Measurements from ENCODE around the gene CDH4.

Gene CDH4

DNA sequence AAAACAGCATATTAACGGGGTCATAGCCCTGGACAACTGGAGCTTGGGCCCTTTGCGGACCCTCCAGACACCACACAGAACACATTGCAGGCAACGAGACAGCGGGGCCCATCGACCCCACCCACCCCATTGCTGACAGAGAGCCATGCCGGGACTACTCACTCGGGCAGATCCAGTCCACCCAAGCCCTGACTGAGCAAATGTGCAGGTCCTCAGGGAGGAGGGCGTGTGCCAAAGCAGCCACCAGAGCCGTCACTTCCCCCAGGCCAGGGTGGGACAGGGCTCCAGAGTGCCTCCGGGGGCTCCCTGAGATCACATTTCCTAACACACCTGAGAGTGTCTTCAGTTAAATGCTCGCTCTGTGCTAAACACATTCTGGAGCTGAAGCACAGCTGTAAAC is 114.9 kb downstream of the CDH4 start:
- Mint-ChIP-seq H3K27ac (ENCODE audit: low read depth) (no peak overlapping the region), H3K4me1 (no peaks in the 10 kb centered on the region), H3K9me3 (no peaks in the 10 kb centered on the region)

DNA sequence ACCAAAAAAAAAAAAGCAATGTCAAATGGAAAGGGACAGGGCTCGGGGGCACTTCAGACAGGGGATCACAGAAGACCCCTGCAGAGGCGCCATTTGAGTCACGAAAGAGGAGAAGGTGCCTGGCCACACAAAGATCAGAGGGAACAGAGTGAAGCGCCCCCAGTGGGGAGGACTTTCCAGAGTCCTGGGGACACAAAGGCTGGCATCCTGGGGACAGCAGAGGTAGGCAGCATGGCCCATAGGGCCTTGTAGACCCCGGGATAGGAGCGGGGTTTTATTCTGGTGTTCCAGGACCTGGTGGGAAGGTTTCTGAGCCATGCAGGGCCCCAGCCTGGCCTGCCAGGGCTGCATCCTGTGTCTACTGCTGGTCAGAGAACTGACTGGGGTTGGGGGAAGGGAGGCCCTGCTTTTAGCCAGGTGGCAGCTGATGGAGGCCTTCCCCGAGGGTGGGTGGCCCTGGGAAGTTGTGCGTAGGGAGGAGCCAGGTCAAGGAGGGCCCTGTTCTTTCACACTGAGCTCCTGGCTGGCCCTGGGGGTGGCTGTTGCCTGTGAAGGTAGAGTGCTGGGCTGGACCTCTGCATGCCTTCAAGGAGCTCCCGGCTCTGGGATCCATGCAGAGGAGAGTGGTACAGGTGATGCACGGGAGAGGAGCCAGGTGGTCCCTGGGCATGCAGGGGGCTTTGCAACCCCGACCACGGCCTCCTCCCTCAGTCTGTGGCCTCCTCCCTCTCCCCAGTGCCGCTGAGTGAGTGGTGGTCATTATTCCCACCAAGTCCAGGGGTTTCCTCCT is 117.9 kb downstream of the CDH4 start:
- Mint-ChIP-seq H3K36me3 (ENCODE audit: insufficient read depth) (no peaks in the 10 kb centered on the region), H3K27ac (ENCODE audit: low read depth) (no peak overlapping the region), H3K4me1 (no peaks in the 10 kb centered on the region), H3K27me3 (no peaks in the 10 kb centered on the region), H3K4me3 (no peak overlapping the region), H3K9me3 (no peaks in the 10 kb centered on the region)
- no peak for DNase-seq (ENCODE audit: low spot score in 2 of 2)
- no peak for ATAC-seq (replicated peaks; ENCODE audit: extremely low read depth, poor library complexity, severe bottlenecking)

More for the DNA sequence above, 114.9 kb downstream of the CDH4 start:
- Mint-ChIP-seq H3K27me3 (no peaks in the 10 kb centered on the region), H3K36me3 (ENCODE audit: insufficient read depth) (no peaks in the 10 kb centered on the region), H3K4me3 (no peak overlapping the region)
- no peak for ATAC-seq (replicated peaks; ENCODE audit: extremely low read depth, poor library complexity, severe bottlenecking)
- DNase-seq (ENCODE audit: low spot score in 2 of 2) = no peak

DNA sequence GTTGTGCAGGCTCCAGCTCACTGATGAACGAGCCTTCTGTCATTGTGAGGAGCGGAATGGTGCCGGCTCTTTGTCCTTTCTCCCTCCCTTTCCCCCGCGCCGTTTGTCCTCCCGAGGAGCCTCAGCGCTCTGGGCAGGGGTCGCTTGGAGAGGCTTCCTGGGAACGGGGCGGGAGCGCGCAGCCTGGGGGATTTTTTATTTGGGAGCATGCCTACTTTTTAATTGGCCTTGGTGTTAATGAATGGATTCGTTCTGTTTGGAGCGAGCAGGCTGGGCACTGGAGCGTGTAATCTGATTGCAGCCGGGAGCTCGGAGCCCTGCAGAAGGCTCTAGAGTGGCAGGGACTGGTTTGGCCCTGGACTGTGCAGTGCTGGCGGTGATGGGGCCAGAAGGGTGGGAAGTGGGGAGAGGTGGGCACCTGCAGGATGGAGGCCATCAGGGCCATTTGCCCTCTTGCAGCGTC is 118.8 kb downstream of the CDH4 start:
- no peak overlapping the region for H3K4me3 Mint-ChIP-seq
- DNase-seq (ENCODE audit: low spot score in 2 of 2) (no peak), ATAC-seq (replicated peaks; ENCODE audit: extremely low read depth, poor library complexity, severe bottlenecking) (no peak)
- no peaks in the 10 kb centered on the region for H3K4me1 Mint-ChIP-seq
- no peak overlapping the region for H3K27ac Mint-ChIP-seq (ENCODE audit: low read depth)
- no peaks in the 10 kb centered on the region for H3K9me3 Mint-ChIP-seq
- no peaks in the 10 kb centered on the region for H3K36me3 Mint-ChIP-seq (ENCODE audit: insufficient read depth)
- no peaks in the 10 kb centered on the region for H3K27me3 Mint-ChIP-seq

DNA sequence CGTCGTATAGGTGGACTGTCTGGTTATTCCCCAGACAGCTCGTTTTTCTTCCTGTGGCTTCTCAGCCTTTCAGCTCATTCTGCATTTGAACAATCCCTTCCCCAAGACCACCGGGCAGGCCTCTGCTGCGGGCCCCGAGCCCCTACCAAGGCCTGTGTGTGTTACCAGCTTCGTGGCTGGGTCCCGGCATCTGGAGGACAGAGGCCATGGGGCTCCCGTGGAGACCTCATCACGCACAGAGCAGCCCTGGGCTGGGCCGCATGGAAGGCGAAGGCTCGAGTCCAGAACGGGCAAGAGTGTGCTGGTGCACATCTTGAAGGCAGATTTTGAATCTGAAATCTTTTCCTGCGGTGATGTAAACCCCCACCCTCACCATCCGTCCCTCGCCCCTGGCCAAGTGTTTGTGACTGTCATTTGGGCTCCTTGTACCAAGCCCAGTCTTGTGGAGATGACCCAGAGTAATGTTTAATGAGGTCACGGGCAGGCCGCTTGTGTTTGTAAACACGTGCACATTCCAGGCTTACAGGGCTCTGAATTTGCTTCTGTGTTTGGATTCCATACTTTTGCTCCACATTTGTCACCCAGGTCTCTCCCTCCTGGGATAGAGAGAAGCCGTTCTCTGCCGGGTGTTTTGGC is 119.6 kb downstream of the CDH4 start:
- DNase-seq (ENCODE audit: low spot score in 2 of 2) = no peak
- H3K9me3 Mint-ChIP-seq = no peaks in the 10 kb centered on the region
- H3K36me3 Mint-ChIP-seq (ENCODE audit: insufficient read depth) = no peaks in the 10 kb centered on the region
- H3K27ac Mint-ChIP-seq (ENCODE audit: low read depth) = no peak overlapping the region
- H3K4me1 Mint-ChIP-seq = no peaks in the 10 kb centered on the region
- no peaks in the 10 kb centered on the region for H3K27me3 Mint-ChIP-seq
- ATAC-seq (replicated peaks; ENCODE audit: extremely low read depth, poor library complexity, severe bottlenecking) = no peak
- H3K4me3 Mint-ChIP-seq = no peak overlapping the region

DNA sequence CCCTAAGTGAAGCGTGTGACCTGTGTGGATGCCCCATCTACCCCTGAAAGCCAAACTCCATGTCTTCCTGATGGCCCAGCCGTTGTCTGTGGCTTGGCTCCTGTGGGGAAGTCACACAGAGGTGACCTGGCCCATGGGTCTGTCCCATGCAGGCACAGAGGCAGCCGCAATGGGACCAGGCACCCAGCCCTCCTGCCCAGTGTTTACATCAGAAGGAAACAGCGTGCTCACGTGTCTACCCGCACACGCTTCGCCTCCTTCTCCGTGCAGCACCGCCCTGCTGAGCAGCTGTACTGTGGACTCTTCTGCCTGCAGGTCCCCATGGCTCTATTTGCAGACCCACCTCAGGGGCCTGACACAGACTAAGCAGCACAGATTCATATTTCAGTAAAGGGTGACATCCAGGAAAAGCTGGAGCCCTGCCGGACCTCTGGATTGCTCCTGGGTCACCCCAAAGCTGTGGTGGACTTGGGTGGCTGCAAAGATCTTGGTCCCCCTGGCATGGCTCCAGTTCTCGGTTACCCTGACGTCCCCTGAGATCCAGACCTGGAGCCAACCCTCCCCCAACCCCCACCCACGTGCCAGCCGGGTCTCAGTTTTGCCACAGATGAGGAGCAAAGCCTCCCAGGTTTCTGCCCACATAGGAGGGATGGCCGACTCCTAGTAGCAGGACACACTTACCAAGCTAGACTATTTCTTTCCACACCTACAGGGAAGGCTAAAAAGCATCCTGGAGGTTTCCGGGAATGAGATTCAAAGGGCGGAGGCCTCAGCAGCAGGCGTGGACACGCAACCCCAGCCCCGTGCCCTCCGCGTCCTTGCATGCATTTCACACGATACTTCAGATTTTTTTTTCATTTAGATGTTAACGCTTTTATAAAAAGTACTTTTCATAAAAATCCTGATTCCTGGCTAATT is 120.3 kb downstream of the CDH4 start:
- ATAC-seq (replicated peaks; ENCODE audit: extremely low read depth, poor library complexity, severe bottlenecking) (no peak), DNase-seq (ENCODE audit: low spot score in 2 of 2) (no peak)
- H3K9me3 Mint-ChIP-seq = no peaks in the 10 kb centered on the region
- H3K4me1 Mint-ChIP-seq = no peaks in the 10 kb centered on the region
- H3K27ac Mint-ChIP-seq (ENCODE audit: low read depth) = no peak overlapping the region
- no peaks in the 10 kb centered on the region for H3K36me3 Mint-ChIP-seq (ENCODE audit: insufficient read depth)
- no peaks in the 10 kb centered on the region for H3K27me3 Mint-ChIP-seq
- H3K4me3 Mint-ChIP-seq = no peak overlapping the region

DNA sequence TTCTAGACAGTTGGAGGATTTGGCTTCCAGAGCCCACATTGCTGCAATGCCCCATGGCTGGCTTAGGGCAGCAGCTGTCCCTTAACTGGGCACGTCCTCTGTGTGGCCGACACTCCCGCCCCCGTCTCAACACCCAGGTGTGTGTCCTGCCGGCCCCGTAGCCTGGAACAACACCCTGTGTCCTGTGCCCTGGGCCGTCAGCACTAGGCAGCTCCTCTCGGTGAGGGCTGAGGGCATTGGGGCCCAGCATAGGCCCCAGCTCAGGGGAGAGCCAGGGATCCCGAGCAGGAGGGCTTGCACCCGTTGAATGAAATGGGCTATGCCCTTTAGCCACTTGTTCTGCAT is 121.0 kb downstream of the CDH4 start:
- Mint-ChIP-seq H3K9me3 (no peaks in the 10 kb centered on the region), H3K4me3 (no peak overlapping the region), H3K4me1 (no peaks in the 10 kb centered on the region), H3K27me3 (no peaks in the 10 kb centered on the region), H3K36me3 (ENCODE audit: insufficient read depth) (no peaks in the 10 kb centered on the region), H3K27ac (ENCODE audit: low read depth) (no peak overlapping the region)
- DNase-seq (ENCODE audit: low spot score in 2 of 2) (no peak), ATAC-seq (replicated peaks; ENCODE audit: extremely low read depth, poor library complexity, severe bottlenecking) (no peak)

DNA sequence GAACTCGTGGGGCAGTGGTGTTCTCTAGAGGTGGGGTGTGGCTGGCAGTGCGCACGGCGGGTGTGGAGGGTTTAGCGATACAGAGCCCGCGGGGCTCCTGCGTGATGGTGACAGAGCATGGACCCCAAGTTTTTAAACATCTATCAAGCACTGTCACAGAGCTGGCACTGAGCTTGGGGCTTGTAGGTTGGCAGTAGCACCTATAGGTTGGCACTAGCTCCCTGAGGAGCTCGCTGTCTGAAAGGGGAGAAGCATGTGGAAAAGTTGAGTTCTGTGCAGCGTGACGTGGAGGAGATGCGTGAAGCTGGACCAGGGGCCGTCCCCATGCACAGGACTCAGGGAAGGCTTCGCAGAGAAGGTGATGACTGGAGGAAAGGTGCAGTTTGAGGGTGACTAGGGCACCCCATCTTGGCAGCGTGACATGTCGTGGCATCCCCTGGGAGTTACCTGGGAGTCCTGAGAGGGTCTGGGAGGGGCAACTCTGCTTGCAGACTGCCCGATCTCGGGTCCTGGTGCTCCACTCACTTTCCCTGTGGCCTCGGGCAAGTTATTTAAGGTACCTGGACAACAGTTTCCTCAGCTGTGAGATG is 122.0 kb downstream of the CDH4 start:
- ATAC-seq (replicated peaks; ENCODE audit: extremely low read depth, poor library complexity, severe bottlenecking) = no peak
- Mint-ChIP-seq H3K27ac (ENCODE audit: low read depth) (no peak overlapping the region), H3K36me3 (ENCODE audit: insufficient read depth) (no peaks in the 10 kb centered on the region), H3K27me3 (no peaks in the 10 kb centered on the region), H3K4me1 (no peaks in the 10 kb centered on the region), H3K4me3 (no peak overlapping the region), H3K9me3 (no peaks in the 10 kb centered on the region)
- no peak for DNase-seq (ENCODE audit: low spot score in 2 of 2)

DNA sequence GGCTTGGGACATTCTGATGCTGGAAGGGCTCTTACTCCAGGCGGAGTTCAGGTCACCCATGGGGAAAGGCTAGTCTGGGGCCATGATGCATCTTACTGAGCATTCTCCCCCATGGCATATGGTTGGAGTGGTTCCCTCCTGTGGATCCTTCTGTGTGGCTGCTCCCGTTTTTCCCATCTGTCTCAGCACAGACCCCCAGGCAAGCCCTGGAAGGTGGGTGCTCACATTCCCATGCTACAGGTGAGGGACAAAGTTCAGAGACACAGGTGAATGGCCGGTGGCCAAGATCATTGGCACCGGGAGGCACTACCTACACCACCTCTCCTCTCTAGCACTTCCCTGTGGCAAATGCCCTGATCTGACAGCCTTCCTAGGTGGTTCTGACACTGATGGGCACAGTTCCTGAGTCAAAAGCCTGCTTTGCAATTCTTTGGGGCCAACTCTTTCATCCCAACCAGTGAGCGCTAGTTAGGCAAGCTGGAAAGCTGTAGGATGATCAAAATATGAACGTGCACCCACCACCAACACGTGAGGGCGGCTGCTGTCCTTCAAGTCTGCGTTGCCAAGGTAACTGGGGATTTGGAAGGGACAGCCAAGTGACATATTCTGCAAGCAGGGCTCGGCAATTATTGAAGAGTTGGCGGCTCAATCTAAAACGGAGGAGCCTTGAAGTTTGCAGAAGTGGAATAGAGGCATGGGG is 124.6 kb downstream of the CDH4 start:
- H3K27me3 Mint-ChIP-seq = no peaks in the 10 kb centered on the region
- H3K27ac Mint-ChIP-seq (ENCODE audit: low read depth) = no peak overlapping the region
- no peaks in the 10 kb centered on the region for H3K4me1 Mint-ChIP-seq
- no peak overlapping the region for H3K4me3 Mint-ChIP-seq
- H3K9me3 Mint-ChIP-seq = no peaks in the 10 kb centered on the region
- no peak for ATAC-seq (replicated peaks; ENCODE audit: extremely low read depth, poor library complexity, severe bottlenecking)
- no peak for DNase-seq (ENCODE audit: low spot score in 2 of 2)
- H3K36me3 Mint-ChIP-seq (ENCODE audit: insufficient read depth) = no peaks in the 10 kb centered on the region

DNA sequence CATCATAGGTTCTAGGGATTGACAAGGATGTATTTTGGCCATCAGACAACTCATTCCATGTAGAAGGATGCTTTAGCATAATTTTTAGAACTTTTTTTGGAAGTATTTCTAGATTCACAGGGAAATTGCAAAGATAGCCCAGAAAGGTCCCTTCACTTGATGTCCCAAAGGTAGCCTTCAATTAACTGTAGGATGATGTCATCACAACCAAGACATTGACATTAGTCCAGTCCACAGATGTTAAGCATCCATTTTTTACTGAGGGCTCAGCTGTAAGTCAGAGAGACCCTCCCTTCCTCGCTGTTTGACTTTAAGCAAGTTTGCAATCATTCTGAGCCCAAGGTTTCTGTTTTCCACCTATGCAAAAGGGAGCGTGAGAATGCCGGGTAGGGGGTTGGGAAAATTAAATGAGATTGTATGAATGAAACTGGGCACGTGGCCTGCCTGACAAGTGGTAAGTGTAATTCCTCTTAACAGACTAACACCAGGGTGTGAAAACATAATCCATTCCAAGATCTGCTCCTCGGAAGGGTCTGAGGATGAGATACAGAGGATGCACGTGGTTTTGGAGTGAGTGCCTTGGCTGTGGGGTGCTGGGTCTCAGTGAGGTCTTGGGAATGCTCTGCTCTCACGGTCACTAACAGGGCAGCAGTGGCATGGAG is 126.8 kb downstream of the CDH4 start:
- Mint-ChIP-seq H3K4me1 (no peaks in the 10 kb centered on the region), H3K36me3 (ENCODE audit: insufficient read depth) (no peaks in the 10 kb centered on the region), H3K4me3 (no peak overlapping the region), H3K27ac (ENCODE audit: low read depth) (no peak overlapping the region), H3K27me3 (no peaks in the 10 kb centered on the region), H3K9me3 (no peaks in the 10 kb centered on the region)
- DNase-seq (ENCODE audit: low spot score in 2 of 2) (no peak), ATAC-seq (replicated peaks; ENCODE audit: extremely low read depth, poor library complexity, severe bottlenecking) (no peak)

DNA sequence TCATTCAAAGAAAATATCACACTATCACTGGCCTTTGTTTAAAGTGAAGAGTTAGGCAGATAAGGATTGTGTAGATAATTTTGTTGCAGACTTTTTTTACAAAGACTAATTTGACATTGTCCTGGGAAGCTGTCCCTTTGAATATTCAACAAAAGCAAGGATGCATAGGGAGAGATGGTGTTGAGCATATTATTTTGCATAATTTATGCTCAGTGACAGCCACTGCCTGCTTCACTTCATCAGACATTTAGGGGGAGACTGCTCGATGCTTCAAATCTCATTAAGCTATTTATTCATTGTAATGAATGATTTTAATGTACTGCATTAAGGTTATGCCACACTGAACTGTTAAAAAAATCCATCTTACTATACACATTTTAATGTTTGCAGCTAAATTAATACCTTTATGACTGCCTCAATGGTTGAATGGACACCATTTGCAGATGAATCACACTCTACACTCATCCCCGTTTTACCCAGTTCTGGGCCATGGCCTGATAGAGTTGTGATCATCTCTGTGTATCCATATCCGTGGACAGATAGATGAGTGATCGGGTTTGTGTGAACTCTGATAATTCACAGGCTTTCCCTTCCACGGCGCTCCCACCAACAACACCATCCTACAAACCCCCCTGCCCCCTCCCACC is 128.0 kb downstream of the CDH4 start:
- no peak overlapping the region for H3K4me3 Mint-ChIP-seq
- no peaks in the 10 kb centered on the region for H3K27me3 Mint-ChIP-seq
- H3K4me1 Mint-ChIP-seq = no peaks in the 10 kb centered on the region
- no peaks in the 10 kb centered on the region for H3K36me3 Mint-ChIP-seq (ENCODE audit: insufficient read depth)
- ATAC-seq (replicated peaks; ENCODE audit: extremely low read depth, poor library complexity, severe bottlenecking) (no peak), DNase-seq (ENCODE audit: low spot score in 2 of 2) (no peak)
- no peak overlapping the region for H3K27ac Mint-ChIP-seq (ENCODE audit: low read depth)
- no peaks in the 10 kb centered on the region for H3K9me3 Mint-ChIP-seq

DNA sequence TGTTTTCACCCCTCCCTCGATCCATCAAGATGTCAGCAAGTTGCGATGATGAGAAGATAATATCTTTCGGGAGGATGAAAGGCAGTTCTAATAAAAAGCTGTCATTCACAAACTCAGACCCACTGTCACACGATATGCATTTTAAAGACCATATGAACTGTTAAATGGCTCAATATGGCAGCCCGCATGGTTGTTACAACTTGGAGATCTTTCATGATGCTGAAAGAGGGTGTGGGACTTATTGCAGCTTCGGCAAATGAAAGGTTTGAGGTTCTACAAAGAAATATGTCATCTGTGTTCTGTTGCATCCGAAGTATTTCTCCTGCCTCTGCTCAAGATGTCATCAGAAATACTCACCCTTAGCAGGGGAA is 128.5 kb downstream of the CDH4 start:
- no peaks in the 10 kb centered on the region for H3K4me1 Mint-ChIP-seq
- no peaks in the 10 kb centered on the region for H3K27me3 Mint-ChIP-seq
- no peaks in the 10 kb centered on the region for H3K9me3 Mint-ChIP-seq
- no peaks in the 10 kb centered on the region for H3K36me3 Mint-ChIP-seq (ENCODE audit: insufficient read depth)
- DNase-seq (ENCODE audit: low spot score in 2 of 2) (no peak), ATAC-seq (replicated peaks; ENCODE audit: extremely low read depth, poor library complexity, severe bottlenecking) (no peak)
- no peak overlapping the region for H3K27ac Mint-ChIP-seq (ENCODE audit: low read depth)
- no peak overlapping the region for H3K4me3 Mint-ChIP-seq

Data from central memory CD8-positive, alpha-beta T cell (primary cell).